MCF 10A (cell line): ENCODE results near the gene CA12. TPM values are rescaled to one million over a fixed set of nuclear protein-coding genes. Genes with fewer than 3 reads are reported as not detected.

Experiments
- BruUV-seq: library from RNA; stranded (reverse); fragments of 400-500 nt; replicated peaks from 2 replicates; lab custom pipeline; 2021; lab: Mats Ljungman, UMichigan
- CTCF ChIA-PET: fragments of 300-600 bp; sonication (Branson Sonifier 250); formaldehyde crosslinking; extraction: SDS; loops from one replicate; lab custom pipeline; 2021; ENCODE audit warnings: antibody characterized with exemption, inconsistent platforms; lab: Yijun Ruan, JAX
- POLR2A ChIA-PET: fragments of 300-600, 350-650 bp; sonication (Branson Sonifier 250); formaldehyde crosslinking; extraction: SDS; loops from one replicate; lab custom pipeline; 2020; ENCODE audit warnings: antibody characterized with exemption, inconsistent platforms; lab: Yijun Ruan, JAX
- DNase-seq: peaks from one replicate; pipeline ENCODE4 v3.0.0-alpha.2; 2018; ENCODE audit not compliant: unreplicated experiment
- H3K27ac Mint-ChIP-seq: one replicate; pipeline ENCODE4 v1.8.0; 2022; ENCODE audit warnings: mild to moderate bottlenecking, low read depth, mixed read lengths; ENCODE audit not compliant: unreplicated experiment
- H3K27me3 Mint-ChIP-seq: one replicate; pipeline ENCODE4 v1.8.0; 2022; ENCODE audit warnings: mixed read lengths; ENCODE audit not compliant: insufficient read depth, unreplicated experiment
- H3K36me3 Mint-ChIP-seq: one replicate; pipeline ENCODE4 v1.8.0; 2022; ENCODE audit warnings: mild to moderate bottlenecking, moderate library complexity, mixed read lengths; ENCODE audit not compliant: insufficient read depth, unreplicated experiment
- H3K4me1 Mint-ChIP-seq: one replicate; pipeline ENCODE4 v1.8.0; 2022; ENCODE audit warnings: mixed read lengths; ENCODE audit not compliant: insufficient read depth, unreplicated experiment
- H3K4me3 Mint-ChIP-seq: one replicate; pipeline ENCODE4 v1.8.0; 2022; ENCODE audit warnings: mild to moderate bottlenecking, moderate library complexity, mixed read lengths; ENCODE audit not compliant: unreplicated experiment
- H3K9me3 Mint-ChIP-seq: one replicate; pipeline ENCODE4 v1.8.0; 2022; ENCODE audit warnings: mixed read lengths; ENCODE audit not compliant: unreplicated experiment
- intact Hi-C: fragments of 100-400 bp; cut with micrococcal nuclease; formaldehyde crosslinking; loops from 2 replicates; pipeline ENCODE4 v1.14.1; 2022
- total RNA-seq: library from RNA; stranded (reverse); gene quantifications from 2 replicates; pipeline ENCODE4 v1.2.3, GENCODE V29; 2022
- TF ChIP-seq, protein P1 (sequence below): fragments of 200-600 bp; IDR thresholded peaks from one replicate; pipeline ENCODE4 v1.8.0; 2022; ENCODE audit warnings: antibody characterized with exemption, mild to moderate bottlenecking; ENCODE audit not compliant: unreplicated experiment

CA12 gene
- total RNA-seq, 1 experiment from 2014 or later = 19.6 TPM

DNA sequence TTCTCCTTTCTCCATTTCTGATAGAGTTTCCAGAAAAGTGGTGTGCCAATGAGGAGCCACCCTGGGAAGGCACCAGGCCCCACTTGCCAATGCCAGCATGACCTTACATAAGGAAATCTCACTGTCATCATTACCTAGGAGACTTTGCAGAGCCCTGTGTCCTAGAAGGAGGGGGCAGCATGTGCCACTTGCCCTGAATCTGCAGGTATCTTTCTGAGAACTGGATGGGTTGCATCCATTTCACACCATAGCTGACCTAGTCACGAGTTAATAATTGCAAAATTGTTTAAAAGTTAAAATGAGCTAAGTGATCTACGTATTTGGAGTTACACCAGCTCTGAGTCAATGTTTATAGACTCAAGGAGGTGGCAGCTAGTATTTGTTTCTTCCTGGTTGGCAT, 14.3 kb downstream of the CA12 start:
- intact Hi-C loops = no loop called here
- Mint-ChIP-seq H3K36me3 (peaks cover 11% of the 10 kb centered on the region), H3K4me1 (peaks cover 21% of the 10 kb centered on the region), H3K27me3 (no peaks in the 10 kb centered on the region), H3K27ac (no peak overlapping the region), H3K9me3 (no peaks in the 10 kb centered on the region), H3K4me3 (no peak overlapping the region)
- TF ChIP-seq, protein P1, sequence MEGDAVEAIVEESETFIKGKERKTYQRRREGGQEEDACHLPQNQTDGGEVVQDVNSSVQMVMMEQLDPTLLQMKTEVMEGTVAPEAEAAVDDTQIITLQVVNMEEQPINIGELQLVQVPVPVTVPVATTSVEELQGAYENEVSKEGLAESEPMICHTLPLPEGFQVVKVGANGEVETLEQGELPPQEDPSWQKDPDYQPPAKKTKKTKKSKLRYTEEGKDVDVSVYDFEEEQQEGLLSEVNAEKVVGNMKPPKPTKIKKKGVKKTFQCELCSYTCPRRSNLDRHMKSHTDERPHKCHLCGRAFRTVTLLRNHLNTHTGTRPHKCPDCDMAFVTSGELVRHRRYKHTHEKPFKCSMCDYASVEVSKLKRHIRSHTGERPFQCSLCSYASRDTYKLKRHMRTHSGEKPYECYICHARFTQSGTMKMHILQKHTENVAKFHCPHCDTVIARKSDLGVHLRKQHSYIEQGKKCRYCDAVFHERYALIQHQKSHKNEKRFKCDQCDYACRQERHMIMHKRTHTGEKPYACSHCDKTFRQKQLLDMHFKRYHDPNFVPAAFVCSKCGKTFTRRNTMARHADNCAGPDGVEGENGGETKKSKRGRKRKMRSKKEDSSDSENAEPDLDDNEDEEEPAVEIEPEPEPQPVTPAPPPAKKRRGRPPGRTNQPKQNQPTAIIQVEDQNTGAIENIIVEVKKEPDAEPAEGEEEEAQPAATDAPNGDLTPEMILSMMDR = no peak
- ChIA-PET POLR2A (interaction anchor here (0.6 to 6.0 kb wide), 4 partner anchors 11 to 31 kb away, joined by 3 to 60 read pairs (median 4); partner anchors contain the start of gene CA12), CTCF (interaction anchor here (1.0 kb wide), 1 partner anchor 12 kb away, joined by 3 read pairs; no protein-coding TSS in a partner anchor)
- no peak for DNase-seq
- BruUV-seq = no TSS peak

DNA sequence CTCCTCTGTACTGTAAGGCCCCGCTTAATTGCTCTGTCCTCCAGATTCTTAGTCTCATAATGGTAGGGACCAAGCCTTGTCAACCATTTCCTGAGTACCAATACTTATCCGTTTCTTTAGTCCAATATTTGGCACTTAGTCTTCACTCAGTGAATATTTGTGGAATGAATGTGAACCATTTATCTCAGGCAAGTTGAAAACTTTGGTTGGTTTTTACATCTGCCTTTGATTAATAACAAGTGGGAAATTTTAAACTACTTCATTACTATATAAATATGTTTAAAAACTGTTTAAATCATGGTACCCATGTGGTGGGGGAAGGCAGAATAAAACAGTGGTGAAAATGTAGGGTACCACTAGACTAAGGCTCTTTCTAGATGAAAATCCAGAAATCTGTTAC, 15.2 kb downstream of the CA12 start:
- CTCF ChIA-PET = no interaction called here
- Mint-ChIP-seq H3K4me1 (peaks cover 12% of the 10 kb centered on the region), H3K27ac (no peak overlapping the region), H3K9me3 (no peaks in the 10 kb centered on the region), H3K4me3 (no peak overlapping the region), H3K36me3 (peaks cover 11% of the 10 kb centered on the region), H3K27me3 (no peaks in the 10 kb centered on the region)
- DNase-seq = no peak
- POLR2A ChIA-PET = interaction anchor here (1.3 kb wide), 1 partner anchor 15 kb away, joined by 3 read pairs; the partner anchor contains the start of gene CA12
- intact Hi-C loops = no loop called here
- BruUV-seq = no TSS peak
- TF ChIP-seq, protein P1 = no peak

DNA sequence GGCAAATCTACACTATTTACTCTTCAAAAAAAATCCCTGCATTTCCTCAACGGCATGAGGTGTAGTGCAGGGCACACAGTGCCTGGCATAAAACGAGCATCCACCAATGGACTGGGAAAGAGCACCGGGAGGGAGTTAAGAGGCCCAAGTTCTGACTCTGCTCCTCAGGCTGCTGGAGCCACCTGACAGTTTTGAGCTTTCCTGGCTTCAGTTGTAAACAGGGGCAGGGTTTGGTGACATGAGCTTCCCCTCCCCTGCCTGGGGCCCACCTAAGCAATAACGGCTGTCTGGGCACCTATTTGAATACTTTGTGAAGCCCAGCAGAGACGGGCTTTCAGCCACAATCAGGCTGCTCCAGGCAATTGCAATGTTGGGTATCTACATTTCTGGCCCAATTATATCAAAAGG, 16.4 kb downstream of the CA12 start:
- Mint-ChIP-seq H3K9me3 (no peaks in the 10 kb centered on the region), H3K36me3 (peaks cover 11% of the 10 kb centered on the region), H3K4me3 (no peak overlapping the region), H3K27ac (no peak overlapping the region), H3K27me3 (no peaks in the 10 kb centered on the region), H3K4me1 (peaks cover 5% of the 10 kb centered on the region)
- ChIA-PET CTCF (interaction anchor here (0.7 kb wide), 1 partner anchor 547 kb away, joined by 3 read pairs; no protein-coding TSS in a partner anchor), POLR2A (interaction anchor here (0.6 kb wide), 1 partner anchor 310 kb away, joined by 3 read pairs; no protein-coding TSS in a partner anchor)
- no TSS peak for BruUV-seq
- intact Hi-C loops = no loop called here
- DNase-seq = no peak
- TF ChIP-seq, protein P1 = no peak

DNA sequence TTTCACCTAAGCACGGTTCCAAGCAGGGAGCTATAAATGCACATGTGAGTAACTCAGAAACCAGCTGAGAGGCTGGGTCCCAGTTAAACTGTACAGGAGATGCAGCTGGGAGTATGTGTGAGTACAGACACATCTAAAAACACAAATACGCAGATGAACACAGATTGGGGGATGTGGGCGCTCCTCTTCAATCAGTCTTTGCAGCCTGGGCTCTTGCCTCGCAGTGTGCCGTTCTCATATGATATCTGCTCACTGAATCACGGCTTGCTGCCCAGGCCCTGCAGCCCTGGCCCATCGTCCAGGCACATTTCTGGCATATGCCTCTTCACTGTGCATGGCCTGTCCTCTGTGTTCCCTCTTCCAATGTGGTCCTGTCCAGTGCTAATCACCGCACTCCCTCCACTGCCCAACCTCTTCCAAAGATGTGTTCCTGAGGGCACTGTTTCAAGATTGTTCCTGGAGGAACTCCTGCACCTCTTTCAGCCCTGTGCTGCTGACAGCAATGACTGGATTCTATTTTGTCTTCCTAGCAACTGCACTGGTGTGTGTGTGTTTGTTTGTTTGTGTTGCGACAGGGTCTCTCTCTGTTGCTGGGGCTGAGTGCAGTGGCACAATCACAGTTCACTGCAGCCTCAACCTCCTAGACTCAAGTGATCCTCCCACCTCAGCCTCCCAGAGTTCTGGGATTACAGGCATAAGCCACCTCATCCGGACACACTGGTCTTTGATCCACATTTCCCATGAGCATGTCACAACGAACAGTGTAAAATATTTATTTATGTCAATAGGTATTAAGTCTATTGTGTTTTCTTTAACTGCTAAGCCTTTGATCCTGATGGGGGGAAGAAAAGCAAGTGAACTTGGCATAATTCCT, 17.0 kb downstream of the CA12 start:
- ChIA-PET CTCF (no interaction called here), POLR2A (no interaction called here)
- peaks cover 6% of the 10 kb centered on the region for H3K36me3 Mint-ChIP-seq
- no TSS peak for BruUV-seq
- no peaks in the 10 kb centered on the region for H3K9me3 Mint-ChIP-seq
- H3K4me1 Mint-ChIP-seq = peaks cover 5% of the 10 kb centered on the region
- no peaks in the 10 kb centered on the region for H3K27me3 Mint-ChIP-seq
- TF ChIP-seq, protein P1 = no peak
- no peak for DNase-seq
- no peak overlapping the region for H3K4me3 Mint-ChIP-seq
- intact Hi-C loops = no loop called here
- no peak overlapping the region for H3K27ac Mint-ChIP-seq
